GM13977 (cell line): ENCODE data around the gene DNASE1L3.
"Not testable (repeated sequence)": the region's sequence is repeated elsewhere in the genome, so short reads cannot be mapped to it uniquely, and the experiment has no call there.

ENCODE experiments used
- DNase-seq: peaks from one replicate; pipeline ENCODE4 v3.0.0; 2012; ENCODE audit warnings: low spot score
- CTCF ChIP-seq: IDR thresholded peaks from 2 replicates; pipeline ENCODE4 v1.5.1; 2012; ENCODE audit warnings: mild to moderate bottlenecking, control low read depth; ENCODE audit not compliant: insufficient read depth; ENCODE audit errors: extremely low read depth, missing control alignments
- in situ Hi-C: fragments of 300-500 bp; cut with MboI; formaldehyde crosslinking; loops from one replicate; pipeline ENCODE4 v1.12.0; 2022; ENCODE audit warnings: low sequenced_read_pairs, low pct_unique_long_range_greater_than_20kb, mixed read lengths, inconsistent platforms; ENCODE audit not compliant: unreplicated experiment

The DNASE1L3 gene

GRCh38 chr3:58251631-58252035, 40.9 kb upstream of the DNASE1L3 start:
- DNase-seq: no peak
- in situ Hi-C loops: no loop called here
- no peak for TF ChIP-seq CTCF

- no peak for TF ChIP-seq CTCF
- in situ Hi-C loops: no loop called here
- no peak for DNase-seq
These were observed 39.4 kb upstream of the DNASE1L3 start for GRCh38 chr3:58250093-58250707.

- no peak for DNase-seq
- TF ChIP-seq CTCF: no peak
- in situ Hi-C loops: no loop called here
These were observed 38.8 kb upstream of the DNASE1L3 start for GRCh38 chr3:58249358-58250092.

GRCh38 chr3:58246148-58247047, 35.6 kb upstream of the DNASE1L3 start:
- DNase-seq: no peak
- in situ Hi-C loops: no loop called here
- TF ChIP-seq CTCF: no peak

GRCh38 chr3:58243976-58244585, 33.3 kb upstream of the DNASE1L3 start:
- in situ Hi-C loops: no loop called here
- no peak for TF ChIP-seq CTCF
- no peak for DNase-seq

GRCh38 chr3:58242860-58243259, 32.1 kb upstream of the DNASE1L3 start:
- DNase-seq, in situ Hi-C loops: not testable (repeated sequence)
